H9 (cell line): ENCODE data around the gene AGMAT. TPM values are rescaled to one million over a fixed set of nuclear protein-coding genes. Genes with fewer than 3 reads are reported as not detected.

Source experiments
- DNase-seq: peaks from one replicate; pipeline ENCODE4 v3.0.0-alpha.2; 2017
- H2AFZ ChIP-seq: one replicate; pipeline ENCODE4 v1.6.1; 2013; ENCODE audit warnings: mild to moderate bottlenecking, low read length, control low read depth, moderate library complexity
- H2AK5ac ChIP-seq: 2 replicates; pipeline ENCODE4 v1.6.1; 2013; ENCODE audit warnings: low read length, control low read depth, mixed read lengths; ENCODE audit not compliant: insufficient read length
- H2BK120ac ChIP-seq: one replicate; pipeline ENCODE4 v1.6.1; 2013; ENCODE audit warnings: low read depth, mild to moderate bottlenecking, low read length, control low read depth, inconsistent platforms; ENCODE audit not compliant: poor library complexity, severe bottlenecking
- H2BK12ac ChIP-seq: 2 replicates; pipeline ENCODE4 v1.6.1; 2013; ENCODE audit warnings: low read length, control low read depth, mixed read lengths, low read depth; ENCODE audit not compliant: insufficient read length
- H2BK15ac ChIP-seq: 2 replicates; pipeline ENCODE4 v1.6.1; 2013; ENCODE audit warnings: low read depth, low read length, control low read depth
- H2BK20ac ChIP-seq: one replicate; pipeline ENCODE4 v1.6.1; 2013; ENCODE audit warnings: low read depth, mild to moderate bottlenecking, low read length, control low read depth, inconsistent platforms; ENCODE audit not compliant: poor library complexity, severe bottlenecking
- H2BK5ac ChIP-seq: 2 replicates; pipeline ENCODE4 v1.6.1; 2013; ENCODE audit warnings: low read length, control low read depth, mixed read lengths; ENCODE audit not compliant: insufficient read length
- H3K14ac ChIP-seq: 2 replicates; pipeline ENCODE4 v1.6.1; 2013; ENCODE audit warnings: low read length, control low read depth; ENCODE audit not compliant: insufficient read depth
- H3K18ac ChIP-seq: 2 replicates; pipeline ENCODE4 v1.6.1; 2013; ENCODE audit warnings: low read depth, mild to moderate bottlenecking, mixed read lengths, low read length, control low read depth; ENCODE audit not compliant: insufficient read length
- H3K23ac ChIP-seq: 2 replicates; pipeline ENCODE4 v1.6.1; 2013; ENCODE audit warnings: low read length, control low read depth, mixed read lengths, low read depth; ENCODE audit not compliant: insufficient read length
- H3K23me2 ChIP-seq: 2 replicates; pipeline ENCODE4 v1.6.1; 2013; ENCODE audit warnings: low read depth, mild to moderate bottlenecking, mixed read lengths, low read length, control low read depth; ENCODE audit not compliant: insufficient read length, poor library complexity, severe bottlenecking
- H3K27ac ChIP-seq: 2 replicates; pipeline ENCODE4 v1.5.1; 2013; ENCODE audit warnings: low read length, control low read depth, mixed read lengths, low read depth; ENCODE audit not compliant: insufficient read length
- H3K27me3 ChIP-seq: 2 replicates; pipeline ENCODE4 v1.6.1; 2013; ENCODE audit warnings: low read length, control low read depth, inconsistent platforms; ENCODE audit not compliant: insufficient read depth
- H3K4ac ChIP-seq: 2 replicates; pipeline ENCODE4 v1.6.1; 2013; ENCODE audit warnings: low read depth, mild to moderate bottlenecking, control low read depth, inconsistent platforms, low read length, moderate library complexity
- H3K4me1 ChIP-seq: 2 replicates; pipeline ENCODE4 v1.6.1; 2013; ENCODE audit warnings: low read length, control low read depth, inconsistent platforms; ENCODE audit not compliant: insufficient read depth
- H3K4me2 ChIP-seq: 2 replicates; pipeline ENCODE4 v1.6.1; 2013; ENCODE audit warnings: low read length, control low read depth, mixed read lengths; ENCODE audit not compliant: insufficient read length, insufficient read depth
- H3K56ac ChIP-seq: 2 replicates; pipeline ENCODE4 v1.6.1; 2013; ENCODE audit warnings: low read depth, mild to moderate bottlenecking, mixed read lengths, low read length, control low read depth; ENCODE audit not compliant: insufficient read length
- H3K79me1 ChIP-seq: 2 replicates; pipeline ENCODE4 v1.6.1; 2013; ENCODE audit warnings: low read depth, mild to moderate bottlenecking, moderate library complexity, low read length, control low read depth, inconsistent platforms; ENCODE audit not compliant: insufficient read depth, poor library complexity, severe bottlenecking
- H3K79me2 ChIP-seq: 2 replicates; pipeline ENCODE4 v1.6.1; 2013; ENCODE audit warnings: low read length, control low read depth, inconsistent platforms; ENCODE audit not compliant: insufficient read depth
- H3K9ac ChIP-seq: 2 replicates; pipeline ENCODE4 v1.6.1; 2013; ENCODE audit warnings: low read length, control low read depth, mixed read lengths; ENCODE audit not compliant: insufficient read length; ENCODE audit errors: extremely low read depth
- H3K9me3 ChIP-seq: one replicate; pipeline ENCODE4 v1.6.1; 2013; ENCODE audit warnings: low read depth, low read length, inconsistent platforms; ENCODE audit not compliant: control insufficient read depth
- H3T11ph ChIP-seq: one replicate; pipeline ENCODE4 v1.6.1; 2013; ENCODE audit warnings: mild to moderate bottlenecking, low read length, control low read depth, inconsistent platforms
- H4K20me1 ChIP-seq: one replicate; pipeline ENCODE4 v1.6.1; 2013; ENCODE audit not compliant: control insufficient read depth, insufficient read length, insufficient read depth
- H4K5ac ChIP-seq: 2 replicates; pipeline ENCODE4 v1.6.1; 2013; ENCODE audit warnings: low read depth, mild to moderate bottlenecking, mixed read lengths, low read length, control low read depth; ENCODE audit not compliant: insufficient read length
- H4K8ac ChIP-seq: replicated peaks from 2 replicates; pipeline ENCODE4 v1.6.1; 2013; ENCODE audit warnings: low read length, control low read depth, mixed read lengths, low read depth; ENCODE audit not compliant: insufficient read length
- H4K91ac ChIP-seq: 2 replicates; pipeline ENCODE4 v1.6.1; 2013; ENCODE audit warnings: low read depth, mild to moderate bottlenecking, moderate library complexity, mixed read lengths, low read length, control low read depth; ENCODE audit not compliant: insufficient read length
- H3K27ac Mint-ChIP-seq, 3 experiments: 2 replicates in 2 of 3; 3 replicates in 1 of 3; pipeline ENCODE4 v1.8.0; 2020 to 2021; ENCODE audit warnings: mixed read lengths in 3 of 3, mild to moderate bottlenecking in 1 of 3, moderate library complexity in 1 of 3
- H3K27me3 Mint-ChIP-seq: 2 replicates; pipeline ENCODE4 v1.8.0; 2021; ENCODE audit warnings: low read depth, mild to moderate bottlenecking, moderate library complexity, mixed read lengths
- H3K36me3 Mint-ChIP-seq, 3 experiments: 2 replicates in 2 of 3; 3 replicates in 1 of 3; pipeline ENCODE4 v1.8.0; 2020 to 2021; ENCODE audit warnings: low read depth in 3 of 3, mixed read lengths in 3 of 3; ENCODE audit not compliant: insufficient read depth in 1 of 3
- H3K4me1 Mint-ChIP-seq, 2 experiments: 2 replicates each; pipeline ENCODE4 v1.8.0; 2020; ENCODE audit warnings: mixed read lengths in 2 of 2
- H3K4me3 Mint-ChIP-seq, 2 experiments: 2 replicates in 1 of 2; 3 replicates in 1 of 2; pipeline ENCODE4 v1.8.0; 2020 to 2021; ENCODE audit warnings: mild to moderate bottlenecking in 2 of 2, mixed read lengths in 2 of 2, moderate library complexity in 1 of 2
- H3K9me3 Mint-ChIP-seq, 2 experiments: 2 replicates in 1 of 2; 3 replicates in 1 of 2; pipeline ENCODE4 v1.8.0; 2020; ENCODE audit warnings: mild to moderate bottlenecking in 2 of 2, mixed read lengths in 2 of 2, moderate library complexity in 1 of 2
- WGBS: extraction: QIAGEN DNeasy Blood & Tissue Kit; methylation state at CpG from one replicate; pipeline ENCODE4 v1.1.7; 2013; ENCODE audit warnings: missing lambda C conversion rate, low lambda C conversion rate, mixed read lengths; ENCODE audit not compliant: insufficient read length; ENCODE audit errors: extremely low coverage; 5-methylcytosine and 5-hydroxymethylcytosine counted together
- total RNA-seq: library from RNA; stranded (reverse); gene quantifications from 2 replicates; pipeline ENCODE4 v1.2.1, GENCODE V29; 2021
- TF ChIP-seq, protein P1 (sequence below): fragments of 200-600 bp; sonication (generic); conservative IDR thresholded peaks from 3 replicates; pipeline ENCODE4 v1.8.0; 2021; ENCODE audit warnings: antibody characterized with exemption, mild to moderate bottlenecking

Gene AGMAT
- total RNA-seq, 1 experiment from 2014 or later = 4.0 TPM

DNA sequence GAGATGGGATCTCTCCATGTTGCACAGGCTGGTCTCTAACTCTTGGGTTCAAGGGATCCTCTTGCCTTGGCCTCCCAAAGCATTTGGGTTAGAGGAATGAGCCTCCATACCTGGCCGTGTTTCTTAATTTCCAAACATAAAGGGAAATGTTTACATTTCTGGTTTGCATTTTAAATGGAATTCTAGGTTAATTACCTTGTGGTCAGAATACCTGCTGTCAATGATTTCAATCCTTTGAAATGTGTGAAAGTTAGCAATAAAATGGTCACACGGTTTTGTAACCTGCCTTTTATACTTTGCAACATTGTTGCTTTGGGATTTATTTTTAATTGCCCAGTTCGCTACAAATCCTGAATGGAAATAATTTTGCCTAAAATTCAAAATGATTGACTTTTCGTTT lies 26.3 kb downstream of the AGMAT start:
- Histone ChIP-seq H3K27ac (no peak overlapping the region), H2AFZ (no peak overlapping the region), H3K4me2 (no peak overlapping the region), H3K9me3 (no peaks in the 10 kb centered on the region), H2BK5ac (no peak overlapping the region), H2BK120ac (no peak overlapping the region), H3K79me2 (no peaks in the 10 kb centered on the region), H3K4ac (no peak overlapping the region), H3K18ac (no peak overlapping the region), H3K79me1 (no peaks in the 10 kb centered on the region), H4K20me1 (no peaks in the 10 kb centered on the region), H2BK12ac (no peak overlapping the region), H3K56ac (no peak overlapping the region), H3K14ac (no peak overlapping the region), H2AK5ac (no peak overlapping the region), H2BK20ac (no peak overlapping the region), H2BK15ac (no peak overlapping the region), H3K4me1 (no peaks in the 10 kb centered on the region), H3K27me3 (no peaks in the 10 kb centered on the region), H3K23me2 (no peaks in the 10 kb centered on the region), H4K8ac (no peak overlapping the region), H3K9ac (no peak overlapping the region), H4K5ac (no peak overlapping the region), H3T11ph (no peak overlapping the region), H3K23ac (no peak overlapping the region), H4K91ac (no peak overlapping the region)
- Mint-ChIP-seq H3K4me3 (no peak overlapping the region), H3K4me1 (no peaks in the 10 kb centered on the region), H3K9me3 (no peaks in the 10 kb centered on the region), H3K36me3 (peaks cover 4 to 34% (median 23%) of the 10 kb centered on the region in 3 experiments; a peak in 6 of 7 replicates), H3K27ac (no peak overlapping the region; a peak in 1 of 7 replicates), H3K27me3 (no peaks in the 10 kb centered on the region)
- no CpG with 5 or more reads among the region's 4 CpGs for WGBS
- TF ChIP-seq, protein P1, sequence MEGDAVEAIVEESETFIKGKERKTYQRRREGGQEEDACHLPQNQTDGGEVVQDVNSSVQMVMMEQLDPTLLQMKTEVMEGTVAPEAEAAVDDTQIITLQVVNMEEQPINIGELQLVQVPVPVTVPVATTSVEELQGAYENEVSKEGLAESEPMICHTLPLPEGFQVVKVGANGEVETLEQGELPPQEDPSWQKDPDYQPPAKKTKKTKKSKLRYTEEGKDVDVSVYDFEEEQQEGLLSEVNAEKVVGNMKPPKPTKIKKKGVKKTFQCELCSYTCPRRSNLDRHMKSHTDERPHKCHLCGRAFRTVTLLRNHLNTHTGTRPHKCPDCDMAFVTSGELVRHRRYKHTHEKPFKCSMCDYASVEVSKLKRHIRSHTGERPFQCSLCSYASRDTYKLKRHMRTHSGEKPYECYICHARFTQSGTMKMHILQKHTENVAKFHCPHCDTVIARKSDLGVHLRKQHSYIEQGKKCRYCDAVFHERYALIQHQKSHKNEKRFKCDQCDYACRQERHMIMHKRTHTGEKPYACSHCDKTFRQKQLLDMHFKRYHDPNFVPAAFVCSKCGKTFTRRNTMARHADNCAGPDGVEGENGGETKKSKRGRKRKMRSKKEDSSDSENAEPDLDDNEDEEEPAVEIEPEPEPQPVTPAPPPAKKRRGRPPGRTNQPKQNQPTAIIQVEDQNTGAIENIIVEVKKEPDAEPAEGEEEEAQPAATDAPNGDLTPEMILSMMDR = no peak
- no peak for DNase-seq
